ENCODE results near the gene EIF5.

The EIF5 gene

DNA sequence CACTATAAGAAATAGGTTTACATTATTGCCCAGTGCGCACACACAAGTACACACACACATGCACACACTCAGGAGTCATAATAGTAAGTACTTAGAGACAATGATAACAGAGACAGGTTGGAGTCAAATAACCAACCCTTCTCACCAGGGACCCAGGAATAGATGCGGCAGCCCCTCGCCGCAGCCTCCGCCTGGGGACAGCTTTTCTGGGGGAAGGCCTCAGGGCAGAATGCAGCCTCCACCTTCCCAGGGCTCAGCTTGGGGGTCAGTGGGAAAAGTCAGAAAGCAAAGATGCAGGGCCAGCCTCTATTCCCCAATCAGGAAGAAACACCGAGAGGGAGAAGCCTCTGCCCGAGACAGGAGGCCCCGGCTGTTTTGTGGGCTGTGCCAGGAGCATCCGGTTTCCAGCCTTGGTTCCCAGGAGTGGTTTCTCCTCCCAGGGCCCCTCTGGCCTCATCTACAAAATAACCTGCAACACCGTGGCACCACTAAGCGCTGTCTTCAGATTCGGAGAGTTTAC lies 23.4 kb upstream of the EIF5 start:
- no peak for DNase-seq (ENCODE audit: low spot score)

- no peak for DNase-seq (ENCODE audit: low spot score)
Observed at GRCh38 chr14:103311171-103311997, 22.7 kb upstream of the EIF5 start.

DNA sequence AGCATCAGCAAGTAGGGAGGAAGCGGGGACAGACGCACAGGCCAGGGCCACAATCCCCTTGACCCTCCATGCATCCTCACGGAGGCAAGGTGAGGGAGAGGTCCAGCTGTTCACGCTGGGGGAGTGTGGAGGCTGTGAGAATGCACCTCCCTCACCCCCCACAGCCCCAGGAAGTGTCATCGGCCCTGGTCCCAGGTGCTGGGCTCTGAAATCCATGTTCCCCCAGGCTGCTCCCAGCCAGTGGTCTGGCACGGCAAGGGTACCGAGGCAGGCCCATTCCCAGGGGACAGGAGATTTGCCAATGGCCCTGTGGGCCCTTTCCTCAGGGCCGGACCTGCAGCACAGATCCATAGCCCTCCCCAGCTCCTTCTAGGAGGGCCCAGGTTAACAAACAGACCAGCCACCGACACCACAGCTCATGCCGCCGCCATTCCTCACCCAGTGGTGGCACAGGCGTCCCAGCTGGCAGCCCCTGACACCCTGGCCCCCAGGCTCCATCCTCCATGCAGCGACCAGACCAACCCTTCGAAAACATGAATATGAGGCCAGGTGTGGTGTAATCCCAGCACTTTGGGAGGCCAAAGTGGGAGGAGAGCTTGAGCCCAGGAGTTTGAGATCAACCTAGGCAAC lies 21.9 kb upstream of the EIF5 start:
- no peak for DNase-seq (ENCODE audit: low spot score)

- DNase-seq (ENCODE audit: low spot score): no peak
Observed at GRCh38 chr14:103313704-103314103, 20.3 kb upstream of the EIF5 start.

DNA sequence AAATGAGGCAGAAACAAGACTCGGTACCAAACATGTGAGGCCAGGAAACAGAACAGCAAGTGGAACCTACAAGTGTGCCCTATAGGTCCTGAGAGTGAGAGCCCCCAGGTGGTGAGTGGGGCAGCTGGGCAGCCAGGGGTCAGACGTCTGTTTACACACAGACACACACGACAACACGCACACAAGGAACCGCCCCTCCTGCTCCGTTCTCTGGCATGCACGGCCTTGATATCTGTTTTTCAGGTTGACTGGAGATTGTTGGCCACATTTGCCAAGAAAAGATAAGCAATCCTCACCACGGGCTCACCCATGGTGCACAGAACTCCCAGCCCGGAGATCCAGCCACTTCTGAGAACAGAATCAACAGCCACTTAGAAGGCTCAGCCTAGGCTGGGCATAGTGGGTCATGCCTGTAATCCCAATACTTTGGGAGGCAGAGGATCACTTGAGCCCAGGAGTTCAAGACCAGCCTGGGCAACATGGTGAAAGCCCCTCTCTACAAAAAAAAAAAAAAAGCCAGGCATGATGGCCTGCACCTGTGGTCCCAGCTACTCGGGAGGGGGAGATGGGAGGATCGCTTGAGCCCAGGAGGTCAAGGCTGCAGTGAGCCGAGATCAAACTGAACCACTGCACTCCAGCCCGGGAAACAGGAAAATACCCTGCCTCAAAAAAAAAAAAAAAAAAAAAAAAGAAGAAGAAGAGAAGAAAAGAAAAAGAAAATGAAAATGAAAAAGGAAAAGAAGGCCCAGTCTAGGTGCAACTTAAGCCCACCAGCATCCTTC lies 19.4 kb upstream of the EIF5 start:
- no peak for DNase-seq (ENCODE audit: low spot score)

GRCh38 chr14:103315351-103315911 lies 18.6 kb upstream of the EIF5 start:
- peak; percentile 17 for DNase-seq (ENCODE audit: low spot score)

GRCh38 chr14:103315941-103316340 lies 18.1 kb upstream of the EIF5 start:
- no peak for DNase-seq (ENCODE audit: low spot score)

DNA sequence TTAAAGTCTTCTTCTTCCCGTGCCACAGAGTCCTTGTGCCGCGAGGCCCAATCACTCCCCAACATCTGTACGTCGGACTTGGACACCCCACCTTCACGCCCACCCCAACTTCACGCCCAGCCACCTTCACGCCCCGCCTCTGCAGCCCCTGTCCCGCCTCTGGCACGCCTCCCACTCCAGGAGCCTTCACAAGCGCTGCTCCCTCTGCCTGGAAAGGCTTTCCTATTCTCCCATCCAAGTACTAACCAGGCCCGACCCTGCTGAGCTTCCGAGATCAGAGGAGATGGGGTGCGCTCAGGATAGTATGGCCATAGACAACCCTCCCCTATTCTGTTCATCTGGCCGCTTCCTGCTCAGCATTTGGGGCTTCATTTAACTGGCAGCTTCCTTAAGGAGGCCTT lies 17.3 kb upstream of the EIF5 start:
- no peak for DNase-seq (ENCODE audit: low spot score)

DNA sequence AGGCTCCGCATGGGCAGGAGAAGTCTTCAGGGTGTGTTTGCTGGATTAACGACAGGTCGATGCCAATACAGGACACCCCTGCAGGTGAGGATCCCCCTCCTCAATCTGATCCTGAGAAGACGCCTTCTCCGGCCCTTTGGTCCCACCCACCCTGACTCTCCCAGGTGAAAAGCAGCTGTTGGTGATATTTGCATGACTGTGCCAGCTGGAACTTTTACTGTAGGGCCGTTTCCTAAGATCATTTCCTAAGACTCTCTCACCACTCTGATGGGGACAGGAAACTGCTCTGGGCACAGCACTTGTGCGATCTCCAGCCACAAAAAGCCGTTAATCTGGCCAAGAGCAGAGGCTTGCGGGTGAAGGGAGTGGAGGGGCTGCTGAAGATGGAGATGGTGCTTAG lies 16.8 kb upstream of the EIF5 start:
- DNase-seq (ENCODE audit: low spot score): no peak

DNA sequence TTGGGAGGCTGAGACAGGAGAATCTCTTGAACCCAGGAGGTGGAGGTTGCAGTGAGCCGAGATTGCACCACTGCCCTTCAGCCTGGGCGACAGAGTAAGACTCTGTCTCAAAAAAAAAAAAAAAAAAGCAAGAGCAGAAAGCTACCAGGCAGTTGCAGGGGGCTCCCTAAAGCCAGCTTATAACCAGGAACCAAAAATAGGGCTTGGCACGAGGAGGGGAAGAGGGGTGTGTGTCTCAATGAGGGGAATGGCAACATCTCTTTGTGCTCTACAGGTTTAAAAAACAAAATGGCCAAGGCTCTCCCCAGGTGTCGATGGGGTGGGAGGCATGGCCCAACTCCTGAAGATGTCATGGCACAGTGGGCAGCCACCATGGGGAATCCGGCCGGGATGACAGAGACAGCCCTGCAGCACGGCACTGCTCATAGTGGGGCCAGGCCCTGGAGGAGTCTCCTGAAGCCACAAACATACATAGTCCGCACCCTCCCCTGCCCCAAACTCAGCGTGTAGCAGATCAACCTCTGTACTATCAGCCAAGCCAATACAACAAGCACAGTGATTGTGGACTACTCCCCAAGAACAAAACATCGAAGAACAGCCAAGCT lies 16.0 kb upstream of the EIF5 start:
- DNase-seq (ENCODE audit: low spot score): no peak

DNA sequence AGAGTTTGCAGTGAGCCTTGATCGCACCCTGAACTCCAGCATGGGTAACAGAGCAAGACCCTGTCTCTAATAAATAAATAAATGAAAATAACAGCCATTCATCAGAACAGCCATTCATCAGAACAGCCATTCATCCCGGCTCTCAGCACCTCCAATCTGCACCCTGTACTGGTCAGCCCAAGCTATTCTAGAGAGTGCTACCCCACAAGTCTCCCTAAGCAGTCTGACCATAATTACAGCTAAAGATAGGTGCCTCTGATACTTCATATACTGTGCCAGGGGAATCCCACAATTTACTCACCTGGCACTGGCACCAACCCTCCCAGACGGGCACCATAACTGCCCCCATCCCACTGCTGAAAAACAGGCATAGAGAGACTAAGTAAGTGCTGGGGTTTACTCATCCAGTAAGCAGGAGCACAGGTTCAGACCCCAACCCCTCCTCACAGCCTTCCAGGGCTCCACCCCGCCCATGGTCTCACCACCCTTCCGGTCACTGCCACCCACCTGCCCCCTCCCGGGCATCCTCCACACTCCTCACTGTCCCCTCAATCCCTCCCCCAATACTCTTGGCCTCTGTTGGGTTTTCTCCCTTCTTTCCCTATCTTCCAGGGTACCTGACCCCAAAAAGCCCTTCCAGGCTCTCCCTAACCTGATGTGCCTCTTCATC lies 15.2 kb upstream of the EIF5 start:
- DNase-seq (ENCODE audit: low spot score): no peak

DNA sequence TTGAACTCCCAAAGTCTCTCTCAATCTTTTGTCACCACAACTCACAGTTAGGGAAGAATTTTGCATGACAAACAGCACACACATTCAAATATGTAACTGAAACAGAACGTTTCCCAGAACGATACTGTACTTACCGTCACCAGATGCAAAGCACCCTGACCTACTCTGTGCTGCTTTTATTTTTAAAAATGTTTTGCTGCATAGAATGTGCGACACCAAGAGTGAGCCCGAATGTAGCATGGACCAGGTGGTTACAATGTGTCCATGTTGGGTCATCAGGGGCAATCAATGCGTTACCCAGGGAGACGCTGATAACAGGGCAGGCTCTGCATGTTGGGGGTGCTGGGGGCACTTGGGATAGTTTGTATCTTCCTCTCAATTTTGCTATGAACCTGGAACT lies 14.6 kb upstream of the EIF5 start:
- no peak for DNase-seq (ENCODE audit: low spot score)

- DNase-seq (ENCODE audit: low spot score): no peak
Observed at GRCh38 chr14:103326078-103326477, 8.0 kb upstream of the EIF5 start.

DNA sequence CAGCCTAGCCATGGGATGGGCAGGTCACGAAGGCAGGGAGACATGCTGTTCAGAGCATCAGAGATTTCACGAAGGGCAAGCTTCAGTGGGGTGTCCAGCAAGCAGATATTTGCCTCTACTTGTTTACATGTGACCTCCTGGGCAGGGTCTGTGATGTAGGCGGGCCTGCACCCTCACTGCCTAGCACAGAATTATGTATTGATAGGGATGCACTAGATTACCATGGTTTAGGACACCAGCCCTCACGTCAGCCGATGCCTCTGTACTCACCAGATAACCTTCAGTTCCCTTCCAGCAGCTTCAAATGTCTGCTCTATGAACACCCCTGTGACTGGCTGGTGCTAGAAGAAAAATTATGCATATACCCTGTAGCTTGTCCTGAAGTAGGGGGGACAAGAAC lies 5.1 kb upstream of the EIF5 start:
- no peak for DNase-seq (ENCODE audit: low spot score)

DNA sequence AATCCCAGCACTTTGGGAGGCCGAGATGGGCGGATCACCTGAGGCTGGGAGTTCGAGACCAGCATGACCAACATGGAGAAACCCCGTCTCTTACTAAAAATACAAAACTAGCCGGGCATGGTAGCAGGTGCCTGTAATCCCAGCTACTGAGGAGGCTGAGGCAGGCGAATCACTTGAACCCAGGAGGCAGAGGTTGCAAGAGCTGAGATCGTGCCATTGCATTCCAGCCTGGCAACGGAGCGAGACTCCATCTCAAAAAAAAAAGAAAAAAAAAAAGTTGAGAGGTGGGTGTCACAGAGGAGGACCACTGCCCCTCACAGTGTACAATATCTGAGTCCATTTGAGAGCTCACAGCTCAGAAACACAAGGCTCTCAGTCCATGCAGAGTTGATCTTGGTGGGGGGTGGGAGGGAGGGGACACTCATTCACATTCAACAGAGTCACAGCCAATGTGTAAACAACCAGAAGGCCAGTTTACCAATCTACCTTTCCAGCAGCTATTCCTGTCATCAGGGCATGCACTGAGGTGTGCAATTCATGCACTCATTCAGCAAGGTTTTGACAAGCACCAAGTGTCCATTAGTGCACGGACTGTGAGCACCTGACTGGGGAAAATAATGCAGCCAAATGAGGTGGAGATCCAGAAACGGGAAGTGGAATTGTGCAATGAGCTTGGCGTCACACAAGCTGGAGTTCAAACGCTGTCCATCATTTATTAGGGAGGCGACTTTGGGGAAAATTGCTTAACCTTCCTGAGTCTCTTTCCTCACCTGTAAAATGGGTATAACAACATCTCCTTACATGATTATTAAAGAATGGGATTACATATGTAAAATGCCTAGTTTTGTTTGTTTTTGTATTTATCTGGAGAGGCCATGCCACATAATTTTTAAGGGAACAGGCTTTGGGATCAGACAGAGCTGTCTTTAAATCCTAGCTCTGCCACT lies 4.4 kb upstream of the EIF5 start:
- no peak for DNase-seq (ENCODE audit: low spot score)

DNA sequence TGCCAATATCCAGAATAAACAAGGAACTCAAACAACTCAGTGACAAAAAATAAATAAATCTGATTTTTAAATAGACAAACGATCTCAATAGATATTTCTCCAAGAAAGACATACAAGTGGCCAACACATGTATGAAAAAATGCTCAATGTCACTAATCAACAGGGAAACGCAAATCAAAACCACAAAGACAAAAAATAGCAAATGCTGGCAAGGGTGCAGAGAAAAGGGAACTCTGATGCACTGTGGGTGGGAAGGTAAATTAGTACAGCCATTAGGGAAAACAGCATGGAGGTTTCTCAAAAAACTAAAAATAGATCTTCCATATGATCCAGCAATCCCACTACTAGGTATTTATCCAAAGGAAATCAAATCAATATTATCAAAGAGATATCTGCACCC lies 3.5 kb upstream of the EIF5 start:
- no peak for DNase-seq (ENCODE audit: low spot score)

- DNase-seq (ENCODE audit: low spot score): no peak
Observed at GRCh38 chr14:103332143-103332919, 1.7 kb upstream of the EIF5 start.

GRCh38 chr14:103334644-103335622 lies 896 bp downstream of the EIF5 start:
- peak; percentile 87 for DNase-seq (ENCODE audit: low spot score)

Measured in GM03348 (cell line).